HepG2 (cell line): ENCODE measurements around the gene MEGF11.

Experiments
- CHD4 ChIP-seq: fragments of 200-600 bp; sonication (generic); IDR thresholded peaks from 2 replicates; pipeline ENCODE4 v1.7.0; 2017; ENCODE audit warnings: mild to moderate bottlenecking, low read length, borderline replicate concordance
- ELF4 ChIP-seq: sonication (generic); formaldehyde crosslinking; IDR thresholded peaks from 2 replicates; pipeline ENCODE4 v1.5.0; 2020; ENCODE audit warnings: missing genetic modification reagents, mild to moderate bottlenecking, moderate library complexity, borderline replicate concordance
- FOXP1 ChIP-seq, 2 experiments: fragments of 450-650 bp in 1 of 2; IDR thresholded peaks; 2 replicates each; pipeline ENCODE4 v1.6.1; 2017 to 2018; ENCODE audit warnings: antibody characterized with exemption in 1 of 2
- HNRNPK ChIP-seq: fragments of 200-400 bp; formaldehyde crosslinking; IDR thresholded peaks from 2 replicates; pipeline ENCODE4 v1.6.1; 2018; ENCODE audit warnings: low read length, low read depth, moderate library complexity, mild to moderate bottlenecking; ENCODE audit not compliant: poor library complexity, severe bottlenecking
- JARID2 ChIP-seq: sonication (generic); formaldehyde crosslinking; IDR thresholded peaks from 2 replicates; pipeline ENCODE4 v1.8.1; 2023; ENCODE audit warnings: missing genetic modification reagents, inconsistent platforms; ENCODE audit not compliant: insufficient replicate concordance
- POLR2A ChIP-seq, 2 experiments: IDR thresholded peaks; 2 replicates each; pipeline ENCODE4 v1.6.1; 2011; ENCODE audit warnings: low read depth in 2 of 2, low read length in 2 of 2, mild to moderate bottlenecking in 1 of 2, moderate library complexity in 1 of 2; ENCODE audit not compliant: insufficient read depth in 1 of 2
- POLR2AphosphoS5 ChIP-seq: IDR thresholded peaks from 2 replicates; pipeline ENCODE4 v1.6.1; 2012; ENCODE audit warnings: low read depth, low read length
- SUZ12 ChIP-seq: fragments of 150-350 bp; IDR thresholded peaks from 2 replicates; pipeline ENCODE4 v1.6.1; 2014; ENCODE audit warnings: low read depth, low read length
- ZNF564 ChIP-seq: sonication (generic); formaldehyde crosslinking; IDR thresholded peaks from 2 replicates; pipeline ENCODE4 v1.8.1; 2023; ENCODE audit warnings: mild to moderate bottlenecking, missing genetic modification reagents
- TF ChIP-seq, protein P1 (sequence below): sonication (generic); formaldehyde crosslinking; IDR thresholded peaks from 2 replicates; pipeline ENCODE4 v1.5.0; 2020; ENCODE audit warnings: missing genetic modification reagents
- TF ChIP-seq, protein P2 (sequence below): sonication (generic); formaldehyde crosslinking; IDR thresholded peaks from 2 replicates; pipeline ENCODE4 v1.5.0; 2020; ENCODE audit warnings: mild to moderate bottlenecking, missing genetic modification reagents, moderate library complexity
- TF ChIP-seq, protein P3 (sequence below): sonication (generic); formaldehyde crosslinking; IDR thresholded peaks from 2 replicates; pipeline ENCODE4 v1.8.1; 2023; ENCODE audit warnings: mild to moderate bottlenecking, missing genetic modification reagents, borderline replicate concordance

DNA sequence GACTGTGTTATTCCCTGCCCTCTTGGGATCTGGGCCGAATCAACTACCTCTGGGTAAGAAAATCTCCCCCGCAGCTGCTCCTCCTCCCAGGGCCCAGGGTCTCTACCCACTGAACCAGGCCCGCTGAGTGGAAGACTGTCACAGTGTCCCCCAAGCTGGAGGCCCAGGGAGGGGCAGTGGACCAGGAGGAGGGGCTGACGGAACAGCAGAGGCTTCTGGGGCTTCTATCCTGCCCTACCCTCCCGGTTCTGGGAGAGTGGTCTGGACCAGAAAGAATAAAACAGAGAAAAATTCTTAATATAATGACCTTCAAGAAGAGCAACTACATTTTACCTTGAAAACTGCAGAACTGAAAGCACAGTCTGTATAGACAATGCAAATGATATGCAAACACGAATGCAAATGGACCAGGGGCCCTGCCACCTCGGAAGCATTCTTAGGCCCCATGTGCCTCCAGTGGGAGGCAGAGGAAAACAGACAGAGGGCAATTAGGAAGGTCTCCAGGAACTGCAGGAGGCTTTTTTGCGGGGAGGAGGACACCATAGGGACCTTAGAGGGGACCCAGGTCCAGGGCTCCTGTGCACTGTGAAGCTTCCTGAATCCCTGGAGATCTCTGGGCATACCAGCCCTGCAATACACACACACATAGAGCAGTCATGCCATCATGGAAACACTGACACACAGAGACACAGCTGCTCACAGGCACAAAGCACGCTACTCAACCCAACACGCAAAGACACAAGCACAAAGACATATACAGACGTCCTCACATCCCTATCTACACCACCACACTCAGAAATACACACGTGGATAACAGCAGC, 12.3 kb downstream of the MEGF11 start:
- TF ChIP-seq FOXP1 (IDR thresholded peaks at IDR 0.05), result no peak
- no peak for TF ChIP-seq FOXP1 (CRISPR knock-in tag; IDR thresholded peaks at IDR 0.05)
- TF ChIP-seq, protein P1, sequence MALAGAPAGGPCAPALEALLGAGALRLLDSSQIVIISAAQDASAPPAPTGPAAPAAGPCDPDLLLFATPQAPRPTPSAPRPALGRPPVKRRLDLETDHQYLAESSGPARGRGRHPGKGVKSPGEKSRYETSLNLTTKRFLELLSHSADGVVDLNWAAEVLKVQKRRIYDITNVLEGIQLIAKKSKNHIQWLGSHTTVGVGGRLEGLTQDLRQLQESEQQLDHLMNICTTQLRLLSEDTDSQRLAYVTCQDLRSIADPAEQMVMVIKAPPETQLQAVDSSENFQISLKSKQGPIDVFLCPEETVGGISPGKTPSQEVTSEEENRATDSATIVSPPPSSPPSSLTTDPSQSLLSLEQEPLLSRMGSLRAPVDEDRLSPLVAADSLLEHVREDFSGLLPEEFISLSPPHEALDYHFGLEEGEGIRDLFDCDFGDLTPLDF (CRISPR knock-in tag), result no peak
- no peak for TF ChIP-seq ZNF564
- TF ChIP-seq SUZ12, result no peak
- no peak for TF ChIP-seq CHD4
- no peak for TF ChIP-seq ELF4
- TF ChIP-seq POLR2AphosphoS5, result no peak
- TF ChIP-seq, protein P2, sequence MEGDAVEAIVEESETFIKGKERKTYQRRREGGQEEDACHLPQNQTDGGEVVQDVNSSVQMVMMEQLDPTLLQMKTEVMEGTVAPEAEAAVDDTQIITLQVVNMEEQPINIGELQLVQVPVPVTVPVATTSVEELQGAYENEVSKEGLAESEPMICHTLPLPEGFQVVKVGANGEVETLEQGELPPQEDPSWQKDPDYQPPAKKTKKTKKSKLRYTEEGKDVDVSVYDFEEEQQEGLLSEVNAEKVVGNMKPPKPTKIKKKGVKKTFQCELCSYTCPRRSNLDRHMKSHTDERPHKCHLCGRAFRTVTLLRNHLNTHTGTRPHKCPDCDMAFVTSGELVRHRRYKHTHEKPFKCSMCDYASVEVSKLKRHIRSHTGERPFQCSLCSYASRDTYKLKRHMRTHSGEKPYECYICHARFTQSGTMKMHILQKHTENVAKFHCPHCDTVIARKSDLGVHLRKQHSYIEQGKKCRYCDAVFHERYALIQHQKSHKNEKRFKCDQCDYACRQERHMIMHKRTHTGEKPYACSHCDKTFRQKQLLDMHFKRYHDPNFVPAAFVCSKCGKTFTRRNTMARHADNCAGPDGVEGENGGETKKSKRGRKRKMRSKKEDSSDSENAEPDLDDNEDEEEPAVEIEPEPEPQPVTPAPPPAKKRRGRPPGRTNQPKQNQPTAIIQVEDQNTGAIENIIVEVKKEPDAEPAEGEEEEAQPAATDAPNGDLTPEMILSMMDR (CRISPR knock-in tag), result no peak
- TF ChIP-seq, protein P3, sequence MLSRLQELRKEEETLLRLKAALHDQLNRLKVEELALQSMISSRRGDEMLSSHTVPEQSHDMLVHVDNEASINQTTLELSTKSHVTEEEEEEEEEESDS (CRISPR knock-in tag), result no peak
- no peak for TF ChIP-seq HNRNPK
- TF ChIP-seq POLR2A (IDR thresholded peaks at IDR 0.05; ENCODE audit: insufficient read depth in 1 of 2, low read depth in 2 of 2, low read length in 2 of 2), result no peak
- TF ChIP-seq JARID2, result no peak
